ENCODE measurements around the gene NUP37.

NUP37 gene

DNA sequence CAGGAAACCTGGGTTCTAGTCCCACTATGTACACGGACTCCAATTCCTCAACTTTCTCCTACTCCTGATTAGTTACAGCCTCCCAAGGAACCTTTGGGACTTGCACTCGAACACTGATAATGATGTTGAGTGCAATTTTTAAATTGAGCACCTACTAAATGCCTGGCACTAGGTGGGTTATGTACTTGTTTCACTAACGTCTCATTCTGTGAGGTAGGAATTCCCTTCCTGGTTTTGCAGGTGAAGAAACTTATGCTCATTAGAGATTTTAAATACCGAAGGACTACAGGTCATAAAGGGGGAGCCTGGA lies 605 bp upstream of the NUP37 start:
- no peaks in the 10 kb centered on the region for H3K79me2 ChIP-seq
- no peaks in the 10 kb centered on the region for H3K36me3 ChIP-seq (ENCODE audit: control insufficient read depth, insufficient read depth, low read length)
- peak overlapping the region; percentile 100 for H2AFZ ChIP-seq
- H3K4me3 ChIP-seq (ENCODE audit: low read depth, low read length) = peak overlapping the region; percentile 94
- H3K9me3 ChIP-seq (ENCODE audit: control insufficient read depth, low read length) = no peaks in the 10 kb centered on the region
- H3K27ac ChIP-seq = no peak overlapping the region
- peaks cover 3% of the 10 kb centered on the region for H3K4me1 ChIP-seq
- H3K9ac ChIP-seq = no peak overlapping the region
- TF ChIP-seq, protein P1, sequence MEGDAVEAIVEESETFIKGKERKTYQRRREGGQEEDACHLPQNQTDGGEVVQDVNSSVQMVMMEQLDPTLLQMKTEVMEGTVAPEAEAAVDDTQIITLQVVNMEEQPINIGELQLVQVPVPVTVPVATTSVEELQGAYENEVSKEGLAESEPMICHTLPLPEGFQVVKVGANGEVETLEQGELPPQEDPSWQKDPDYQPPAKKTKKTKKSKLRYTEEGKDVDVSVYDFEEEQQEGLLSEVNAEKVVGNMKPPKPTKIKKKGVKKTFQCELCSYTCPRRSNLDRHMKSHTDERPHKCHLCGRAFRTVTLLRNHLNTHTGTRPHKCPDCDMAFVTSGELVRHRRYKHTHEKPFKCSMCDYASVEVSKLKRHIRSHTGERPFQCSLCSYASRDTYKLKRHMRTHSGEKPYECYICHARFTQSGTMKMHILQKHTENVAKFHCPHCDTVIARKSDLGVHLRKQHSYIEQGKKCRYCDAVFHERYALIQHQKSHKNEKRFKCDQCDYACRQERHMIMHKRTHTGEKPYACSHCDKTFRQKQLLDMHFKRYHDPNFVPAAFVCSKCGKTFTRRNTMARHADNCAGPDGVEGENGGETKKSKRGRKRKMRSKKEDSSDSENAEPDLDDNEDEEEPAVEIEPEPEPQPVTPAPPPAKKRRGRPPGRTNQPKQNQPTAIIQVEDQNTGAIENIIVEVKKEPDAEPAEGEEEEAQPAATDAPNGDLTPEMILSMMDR (IDR thresholded peaks at IDR 0.05) = no peak
- H3K4me2 ChIP-seq (ENCODE audit: low read length) = peak overlapping the region; percentile 72
- no peaks in the 10 kb centered on the region for H3K27me3 ChIP-seq (ENCODE audit: control insufficient read depth, insufficient read depth, low read length)

DNA sequence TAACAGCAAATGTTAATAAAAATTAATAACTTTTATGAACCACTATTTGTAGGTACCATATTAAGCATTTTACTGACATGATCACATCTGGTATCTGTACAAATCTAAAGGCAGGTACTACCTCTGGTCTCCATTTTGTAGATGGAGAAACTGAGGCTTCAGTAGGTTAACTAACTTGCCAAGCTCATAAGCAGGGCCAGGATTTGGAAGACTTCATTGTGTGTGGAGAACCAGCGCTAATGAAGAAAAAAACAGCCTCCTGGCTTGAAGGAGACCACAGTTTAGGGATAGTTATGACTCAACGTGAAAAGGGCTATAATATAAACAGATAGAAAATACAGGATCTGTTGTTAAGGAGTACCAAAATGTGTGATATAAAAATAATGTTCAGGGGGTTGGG lies 1.0 kb downstream of the NUP37 start:
- H3K79me2 ChIP-seq = no peaks in the 10 kb centered on the region
- H3K27me3 ChIP-seq (ENCODE audit: control insufficient read depth, insufficient read depth, low read length) = no peaks in the 10 kb centered on the region
- H3K4me2 ChIP-seq (ENCODE audit: low read length) = peak overlapping the region; percentile 72
- H3K4me1 ChIP-seq = peaks cover 3% of the 10 kb centered on the region
- no peak overlapping the region for H3K9ac ChIP-seq
- TF ChIP-seq, protein P1 (IDR thresholded peaks at IDR 0.05) = no peak
- H3K4me3 ChIP-seq (ENCODE audit: low read depth, low read length) = peak overlapping the region; percentile 94
- no peak overlapping the region for H3K27ac ChIP-seq
- peak overlapping the region; percentile 100 for H2AFZ ChIP-seq
- no peaks in the 10 kb centered on the region for H3K9me3 ChIP-seq (ENCODE audit: control insufficient read depth, low read length)
- no peaks in the 10 kb centered on the region for H3K36me3 ChIP-seq (ENCODE audit: control insufficient read depth, insufficient read depth, low read length)

DNA sequence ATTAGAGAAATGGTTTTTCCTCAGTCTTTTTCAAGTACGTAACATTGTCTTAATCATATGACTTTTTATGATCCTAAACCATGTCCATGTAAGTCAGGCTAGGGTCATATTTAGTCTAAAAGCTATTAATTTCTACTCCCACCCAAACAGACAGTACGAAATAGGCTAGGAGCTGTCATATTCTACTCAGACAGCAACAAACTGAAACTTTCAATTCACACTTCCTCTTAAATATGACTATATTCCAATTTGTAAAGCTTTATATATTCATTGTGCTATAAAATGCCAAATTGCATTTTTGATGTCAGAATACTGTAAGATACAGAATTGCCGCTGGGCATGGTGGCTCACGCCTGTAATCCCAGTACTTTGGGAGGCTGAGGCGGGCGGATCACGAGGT lies 3.5 kb downstream of the NUP37 start:
- TF ChIP-seq, protein P1 (IDR thresholded peaks at IDR 0.05) = no peak
- H3K27me3 ChIP-seq (ENCODE audit: control insufficient read depth, insufficient read depth, low read length) = no peaks in the 10 kb centered on the region
- H3K79me2 ChIP-seq = no peaks in the 10 kb centered on the region
- no peaks in the 10 kb centered on the region for H3K36me3 ChIP-seq (ENCODE audit: control insufficient read depth, insufficient read depth, low read length)
- no peak overlapping the region for H3K9ac ChIP-seq
- no peak overlapping the region for H3K27ac ChIP-seq
- H3K4me1 ChIP-seq = peaks cover 3% of the 10 kb centered on the region
- no peak overlapping the region for H3K4me3 ChIP-seq (ENCODE audit: low read depth, low read length)
- no peak overlapping the region for H3K4me2 ChIP-seq (ENCODE audit: low read length)
- no peak overlapping the region for H2AFZ ChIP-seq
- no peaks in the 10 kb centered on the region for H3K9me3 ChIP-seq (ENCODE audit: control insufficient read depth, low read length)

DNA sequence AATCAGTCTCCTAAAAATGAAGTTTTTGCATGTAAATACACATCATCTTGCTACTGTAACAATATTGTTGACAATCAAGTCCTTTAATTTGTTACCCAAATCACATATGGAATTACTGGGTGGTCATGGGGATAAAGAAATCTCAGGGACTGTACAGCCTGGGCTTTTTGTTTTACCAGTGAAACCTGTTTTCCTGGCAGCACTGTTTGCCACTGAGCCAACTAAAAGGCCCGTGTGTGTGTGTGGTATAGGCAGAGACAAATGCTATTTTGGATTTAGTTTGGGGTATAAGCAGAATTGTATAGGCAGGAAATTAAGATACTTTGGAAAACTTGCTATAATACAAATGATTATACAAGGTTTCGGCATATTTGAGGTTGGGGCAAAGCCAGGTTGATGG lies 5.7 kb downstream of the NUP37 start:
- no peaks in the 10 kb centered on the region for H3K27me3 ChIP-seq (ENCODE audit: control insufficient read depth, insufficient read depth, low read length)
- no peak overlapping the region for H3K9ac ChIP-seq
- H3K4me1 ChIP-seq = no peaks in the 10 kb centered on the region
- H2AFZ ChIP-seq = no peak overlapping the region
- H3K9me3 ChIP-seq (ENCODE audit: control insufficient read depth, low read length) = no peaks in the 10 kb centered on the region
- TF ChIP-seq, protein P1 (IDR thresholded peaks at IDR 0.05) = no peak
- no peak overlapping the region for H3K4me3 ChIP-seq (ENCODE audit: low read depth, low read length)
- H3K27ac ChIP-seq = no peak overlapping the region
- H3K36me3 ChIP-seq (ENCODE audit: control insufficient read depth, insufficient read depth, low read length) = no peaks in the 10 kb centered on the region
- no peaks in the 10 kb centered on the region for H3K79me2 ChIP-seq
- no peak overlapping the region for H3K4me2 ChIP-seq (ENCODE audit: low read length)

DNA sequence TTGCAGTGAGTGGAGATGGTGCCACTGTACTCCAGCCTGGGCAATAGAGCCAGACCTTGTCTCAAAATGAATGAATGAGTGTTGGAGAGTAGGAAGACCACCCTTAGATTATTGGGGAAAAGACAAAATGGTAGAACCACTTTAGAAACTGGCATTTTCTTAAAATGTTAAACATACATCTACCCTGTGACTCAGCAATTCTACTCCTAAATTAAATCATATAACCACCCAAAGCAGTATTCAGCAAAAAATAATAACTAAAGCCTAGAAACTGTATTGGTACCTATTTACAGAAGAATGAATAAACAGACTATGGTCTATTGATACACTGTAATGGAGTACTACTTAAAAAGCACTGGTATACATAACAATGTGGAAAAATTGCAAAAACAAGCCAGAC lies 9.1 kb downstream of the NUP37 start:
- Histone ChIP-seq H3K4me3 (ENCODE audit: low read depth, low read length) (no peak overlapping the region), H2AFZ (no peak overlapping the region), H3K27me3 (ENCODE audit: control insufficient read depth, insufficient read depth, low read length) (no peaks in the 10 kb centered on the region), H3K9ac (no peak overlapping the region), H3K36me3 (ENCODE audit: control insufficient read depth, insufficient read depth, low read length) (no peaks in the 10 kb centered on the region), H3K4me1 (no peaks in the 10 kb centered on the region), H3K9me3 (ENCODE audit: control insufficient read depth, low read length) (no peaks in the 10 kb centered on the region), H3K79me2 (no peaks in the 10 kb centered on the region), H3K4me2 (ENCODE audit: low read length) (no peak overlapping the region), H3K27ac (no peak overlapping the region)
- TF ChIP-seq, protein P1 (IDR thresholded peaks at IDR 0.05) = no peak
